ENCODE results near the gene NBAS.

Gene NBAS

GRCh38 chr2:15155959-15156574, 405.1 kb downstream of the NBAS start:
- Mint-ChIP-seq H3K4me3 (no peak overlapping the region), H3K36me3 (ENCODE audit: low read depth) (no peaks in the 10 kb centered on the region), H3K27ac (no peak overlapping the region), H3K27me3 (ENCODE audit: low read depth) (no peaks in the 10 kb centered on the region), H3K9me3 (no peaks in the 10 kb centered on the region), H3K4me1 (no peaks in the 10 kb centered on the region)
- TF ChIP-seq CTCF (IDR thresholded peaks at IDR 0.05; ENCODE audit: unreplicated experiment in 3 of 3): no peak

- no peak for TF ChIP-seq CTCF (IDR thresholded peaks at IDR 0.05; ENCODE audit: unreplicated experiment in 3 of 3)
- Mint-ChIP-seq H3K27me3 (ENCODE audit: low read depth) (no peaks in the 10 kb centered on the region), H3K4me1 (no peaks in the 10 kb centered on the region), H3K4me3 (no peak overlapping the region), H3K9me3 (no peaks in the 10 kb centered on the region), H3K36me3 (ENCODE audit: low read depth) (no peaks in the 10 kb centered on the region), H3K27ac (no peak overlapping the region)
These were observed 406.8 kb downstream of the NBAS start for GRCh38 chr2:15154297-15154696.

- H3K27me3 Mint-ChIP-seq (ENCODE audit: low read depth): no peaks in the 10 kb centered on the region
- H3K9me3 Mint-ChIP-seq: no peaks in the 10 kb centered on the region
- H3K4me1 Mint-ChIP-seq: no peaks in the 10 kb centered on the region
- TF ChIP-seq CTCF (IDR thresholded peaks at IDR 0.05; ENCODE audit: unreplicated experiment in 3 of 3): no peak
- H3K27ac Mint-ChIP-seq: no peak overlapping the region
- H3K36me3 Mint-ChIP-seq (ENCODE audit: low read depth): no peaks in the 10 kb centered on the region
- no peak overlapping the region for H3K4me3 Mint-ChIP-seq
These were observed 408.8 kb downstream of the NBAS start for GRCh38 chr2:15152382-15152781.

- no peak overlapping the region for H3K27ac Mint-ChIP-seq
- no peaks in the 10 kb centered on the region for H3K9me3 Mint-ChIP-seq
- no peaks in the 10 kb centered on the region for H3K4me1 Mint-ChIP-seq
- no peaks in the 10 kb centered on the region for H3K36me3 Mint-ChIP-seq (ENCODE audit: low read depth)
- no peaks in the 10 kb centered on the region for H3K27me3 Mint-ChIP-seq (ENCODE audit: low read depth)
- TF ChIP-seq CTCF (IDR thresholded peaks at IDR 0.05; ENCODE audit: unreplicated experiment in 3 of 3): no peak
- H3K4me3 Mint-ChIP-seq: no peak overlapping the region
These were observed 412.1 kb downstream of the NBAS start for GRCh38 chr2:15149063-15149462.

- no peak for TF ChIP-seq CTCF (IDR thresholded peaks at IDR 0.05; ENCODE audit: unreplicated experiment in 3 of 3)
- Mint-ChIP-seq H3K4me1 (no peaks in the 10 kb centered on the region), H3K27ac (no peak overlapping the region), H3K27me3 (ENCODE audit: low read depth) (no peaks in the 10 kb centered on the region), H3K36me3 (ENCODE audit: low read depth) (no peaks in the 10 kb centered on the region), H3K9me3 (no peaks in the 10 kb centered on the region), H3K4me3 (no peak overlapping the region)
These were observed 413.5 kb downstream of the NBAS start for GRCh38 chr2:15147591-15147990.

GRCh38 chr2:15146960-15147359, 414.2 kb downstream of the NBAS start:
- no peaks in the 10 kb centered on the region for H3K9me3 Mint-ChIP-seq
- H3K27me3 Mint-ChIP-seq (ENCODE audit: low read depth): no peaks in the 10 kb centered on the region
- H3K4me1 Mint-ChIP-seq: peaks cover 2% of the 10 kb centered on the region
- H3K27ac Mint-ChIP-seq: no peak overlapping the region
- TF ChIP-seq CTCF (IDR thresholded peaks at IDR 0.05; ENCODE audit: unreplicated experiment in 3 of 3): no peak
- H3K4me3 Mint-ChIP-seq: no peak overlapping the region
- no peaks in the 10 kb centered on the region for H3K36me3 Mint-ChIP-seq (ENCODE audit: low read depth)
